Measurements from ENCODE around the gene C19orf67. TPM values are rescaled to one million over a fixed set of nuclear protein-coding genes. Genes with fewer than 3 reads are reported as not detected.

Gene C19orf67
- total and polyA plus RNA-seq, 2 of the 13 experiments (the other 11 are each of a cell fraction or from before 2014, with no cell fraction given), result 0.11 to 0.32 TPM

DNA sequence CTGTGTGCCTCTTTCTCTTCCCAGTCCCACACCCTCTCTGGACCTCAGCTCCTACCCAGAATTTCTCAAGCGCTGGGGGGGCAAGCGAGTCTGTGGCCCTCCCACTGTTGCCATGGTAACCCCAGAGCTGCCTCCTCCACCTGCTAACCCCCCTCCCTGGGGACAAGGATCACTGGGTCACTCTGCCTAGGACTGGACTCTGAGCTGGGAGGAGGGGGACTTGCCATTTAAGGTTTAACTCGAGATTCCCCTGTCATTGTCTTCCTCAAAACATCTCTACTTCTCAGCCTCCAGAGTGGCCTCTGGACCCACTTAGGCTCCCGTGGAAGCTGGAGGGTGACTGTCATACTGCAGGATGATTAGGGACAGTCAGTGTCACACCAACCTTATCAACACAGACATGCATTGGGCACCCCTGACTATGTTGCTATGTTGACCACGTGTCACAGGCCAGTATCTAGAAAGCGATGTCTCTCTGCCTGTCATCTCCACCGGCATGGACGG lies 25.9 kb downstream of the C19orf67 start (continued):
- TF ChIP-seq NFRKB (IDR thresholded peaks at IDR 0.05), result no peak
- peak; percentile 62; the same call in 1 of the 2 replicates for TF ChIP-seq SPEN (CRISPR knock-in tag; IDR thresholded peaks at IDR 0.05; ENCODE audit: low read depth)
- TF ChIP-seq ZNF431 (CRISPR knock-in tag; IDR thresholded peaks at IDR 0.05; ENCODE audit: borderline replicate concordance, low read depth), result no peak
- TF ChIP-seq, protein P1, sequence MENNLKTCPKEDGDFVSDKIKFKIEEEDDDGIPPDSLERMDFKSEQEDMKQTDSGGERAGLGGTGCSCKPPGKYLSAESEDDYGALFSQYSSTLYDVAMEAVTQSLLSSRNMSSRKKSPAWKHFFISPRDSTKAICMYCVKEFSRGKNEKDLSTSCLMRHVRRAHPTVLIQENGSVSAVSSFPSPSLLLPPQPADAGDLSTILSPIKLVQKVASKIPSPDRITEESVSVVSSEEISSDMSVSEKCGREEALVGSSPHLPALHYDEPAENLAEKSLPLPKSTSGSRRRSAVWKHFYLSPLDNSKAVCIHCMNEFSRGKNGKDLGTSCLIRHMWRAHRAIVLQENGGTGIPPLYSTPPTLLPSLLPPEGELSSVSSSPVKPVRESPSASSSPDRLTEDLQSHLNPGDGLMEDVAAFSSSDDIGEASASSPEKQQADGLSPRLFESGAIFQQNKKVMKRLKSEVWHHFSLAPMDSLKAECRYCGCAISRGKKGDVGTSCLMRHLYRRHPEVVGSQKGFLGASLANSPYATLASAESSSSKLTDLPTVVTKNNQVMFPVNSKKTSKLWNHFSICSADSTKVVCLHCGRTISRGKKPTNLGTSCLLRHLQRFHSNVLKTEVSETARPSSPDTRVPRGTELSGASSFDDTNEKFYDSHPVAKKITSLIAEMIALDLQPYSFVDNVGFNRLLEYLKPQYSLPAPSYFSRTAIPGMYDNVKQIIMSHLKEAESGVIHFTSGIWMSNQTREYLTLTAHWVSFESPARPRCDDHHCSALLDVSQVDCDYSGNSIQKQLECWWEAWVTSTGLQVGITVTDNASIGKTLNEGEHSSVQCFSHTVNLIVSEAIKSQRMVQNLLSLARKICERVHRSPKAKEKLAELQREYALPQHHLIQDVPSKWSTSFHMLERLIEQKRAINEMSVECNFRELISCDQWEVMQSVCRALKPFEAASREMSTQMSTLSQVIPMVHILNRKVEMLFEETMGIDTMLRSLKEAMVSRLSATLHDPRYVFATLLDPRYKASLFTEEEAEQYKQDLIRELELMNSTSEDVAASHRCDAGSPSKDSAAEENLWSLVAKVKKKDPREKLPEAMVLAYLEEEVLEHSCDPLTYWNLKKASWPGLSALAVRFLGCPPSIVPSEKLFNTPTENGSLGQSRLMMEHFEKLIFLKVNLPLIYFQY (CRISPR knock-in tag; IDR thresholded peaks at IDR 0.05; ENCODE audit: borderline replicate concordance), result no peak
- TF ChIP-seq, protein P2, sequence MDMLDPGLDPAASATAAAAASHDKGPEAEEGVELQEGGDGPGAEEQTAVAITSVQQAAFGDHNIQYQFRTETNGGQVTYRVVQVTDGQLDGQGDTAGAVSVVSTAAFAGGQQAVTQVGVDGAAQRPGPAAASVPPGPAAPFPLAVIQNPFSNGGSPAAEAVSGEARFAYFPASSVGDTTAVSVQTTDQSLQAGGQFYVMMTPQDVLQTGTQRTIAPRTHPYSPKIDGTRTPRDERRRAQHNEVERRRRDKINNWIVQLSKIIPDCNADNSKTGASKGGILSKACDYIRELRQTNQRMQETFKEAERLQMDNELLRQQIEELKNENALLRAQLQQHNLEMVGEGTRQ (IDR thresholded peaks at IDR 0.05; ENCODE audit: low read depth, low read length), result 0 out of 2 replicates have a peak, but pooled peaks have one; percentile 28
- TF ChIP-seq, protein P2 (CRISPR knock-in tag; IDR thresholded peaks at IDR 0.05; ENCODE audit: borderline replicate concordance), result peak; percentile 58
- TF ChIP-seq ZNF782 (CRISPR knock-in tag; IDR thresholded peaks at IDR 0.05; ENCODE audit: borderline replicate concordance), result no peak
- TF ChIP-seq, protein P3, sequence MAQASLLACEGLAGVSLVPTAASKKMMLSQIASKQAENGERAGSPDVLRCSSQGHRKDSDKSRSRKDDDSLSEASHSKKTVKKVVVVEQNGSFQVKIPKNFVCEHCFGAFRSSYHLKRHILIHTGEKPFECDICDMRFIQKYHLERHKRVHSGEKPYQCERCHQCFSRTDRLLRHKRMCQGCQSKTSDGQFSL (CRISPR knock-in tag; IDR thresholded peaks at IDR 0.05), result peak; percentile 86
- peak; percentile 68; the same call in 1 of the 2 replicates for TF ChIP-seq TGIF2 (CRISPR knock-in tag; IDR thresholded peaks at IDR 0.05)
- TF ChIP-seq FOXP1 (IDR thresholded peaks at IDR 0.05), result no peak
- TF ChIP-seq FOXP1 (CRISPR knock-in tag; IDR thresholded peaks at IDR 0.05), result no peak
- TF ChIP-seq ZNF326 (CRISPR knock-in tag; IDR thresholded peaks at IDR 0.05; ENCODE audit: borderline replicate concordance), result no peak
- peak; percentile 18; the same call in 1 of the 2 replicates for TF ChIP-seq IRF2 (CRISPR knock-in tag; IDR thresholded peaks at IDR 0.05)
- no peak for TF ChIP-seq CBX1 (IDR thresholded peaks at IDR 0.05; ENCODE audit: low read depth)
- 0 out of 2 replicates have a peak, but pooled peaks have one; percentile 62 for TF ChIP-seq PRDM10 (CRISPR knock-in tag; IDR thresholded peaks at IDR 0.05; ENCODE audit: low read depth)
- TF ChIP-seq ZNF30 (CRISPR knock-in tag; IDR thresholded peaks at IDR 0.05), result no peak
- TF ChIP-seq REPIN1 (CRISPR knock-in tag; IDR thresholded peaks at IDR 0.05; ENCODE audit: borderline replicate concordance, low read depth), result peak; percentile 16; the same call in 1 of the 2 replicates
- TF ChIP-seq ZNF263 (CRISPR knock-in tag; IDR thresholded peaks at IDR 0.05), result peak; percentile 96
- TF ChIP-seq ZMYM2 (CRISPR knock-in tag; IDR thresholded peaks at IDR 0.05), result no peak
- no peak; the same call in 1 of the 2 replicates for TF ChIP-seq ZFY (CRISPR knock-in tag; IDR thresholded peaks at IDR 0.05)
- peak; percentile 78 for TF ChIP-seq HDAC1 (CRISPR knock-in tag; IDR thresholded peaks at IDR 0.05)
